GM19467 (cell line): ENCODE results near the gene POLR3A.
"Not testable (repeated sequence)": the region's sequence is repeated elsewhere in the genome, so short reads cannot be mapped to it uniquely, and the experiment has no call there.

Experiments used
- ATAC-seq: cut with Tn5 transposase; IDR thresholded peaks from one replicate; pipeline ENCODE4 v1.9.1; 2021; ENCODE audit warnings: mild to moderate bottlenecking, moderate library complexity; ENCODE audit not compliant: unreplicated experiment

Gene POLR3A

DNA sequence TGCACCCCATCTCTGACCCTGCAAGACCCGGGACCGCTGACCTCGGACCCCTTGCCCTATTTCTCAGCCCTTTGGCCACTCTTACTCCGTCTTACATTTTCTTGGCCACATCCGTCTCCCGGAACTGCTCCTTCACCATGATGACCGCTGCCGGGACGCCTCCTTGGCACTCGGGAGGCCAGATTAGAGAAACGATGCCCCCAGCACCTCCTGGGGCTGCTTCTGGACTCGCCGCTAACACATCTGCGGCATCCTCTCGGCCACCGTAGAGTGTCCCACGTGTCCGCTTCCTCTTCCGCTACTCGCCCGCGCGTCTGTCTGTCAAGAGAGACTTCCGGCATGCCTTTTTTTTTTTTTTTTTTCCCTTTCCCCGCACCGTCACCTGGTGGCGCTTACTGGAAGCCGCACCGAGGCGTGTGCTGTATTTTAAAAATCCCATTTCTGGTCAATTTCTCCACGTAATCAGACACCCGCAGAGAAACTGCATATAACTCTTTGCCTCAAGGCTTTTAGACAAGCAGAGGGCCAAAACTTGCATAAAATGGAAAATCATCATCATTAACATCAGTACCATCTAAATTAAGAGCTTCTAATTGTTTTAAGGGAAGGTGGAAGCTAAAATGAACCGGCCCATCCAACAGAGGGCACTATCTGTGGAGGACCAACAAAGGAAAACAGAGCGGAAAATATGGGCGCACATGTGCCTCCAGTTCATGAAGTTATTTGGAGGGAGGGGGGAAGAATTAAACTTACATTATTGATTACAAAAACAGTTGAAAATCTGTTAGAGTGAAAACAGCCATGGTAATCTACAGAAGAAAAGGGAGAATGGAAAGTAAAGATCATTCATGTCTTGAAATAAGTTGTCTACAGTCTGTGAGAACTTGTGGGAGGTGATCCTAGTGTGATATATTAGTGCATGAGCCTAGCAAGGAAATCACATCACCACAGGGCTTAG, at the start of gene POLR3A:
POLR3A (minus strand) TSS at position 247 of the 958 bp plus-strand sequence; CDS start at position 139, 108 bp downstream.
- ATAC-seq = peak; percentile 47

DNA sequence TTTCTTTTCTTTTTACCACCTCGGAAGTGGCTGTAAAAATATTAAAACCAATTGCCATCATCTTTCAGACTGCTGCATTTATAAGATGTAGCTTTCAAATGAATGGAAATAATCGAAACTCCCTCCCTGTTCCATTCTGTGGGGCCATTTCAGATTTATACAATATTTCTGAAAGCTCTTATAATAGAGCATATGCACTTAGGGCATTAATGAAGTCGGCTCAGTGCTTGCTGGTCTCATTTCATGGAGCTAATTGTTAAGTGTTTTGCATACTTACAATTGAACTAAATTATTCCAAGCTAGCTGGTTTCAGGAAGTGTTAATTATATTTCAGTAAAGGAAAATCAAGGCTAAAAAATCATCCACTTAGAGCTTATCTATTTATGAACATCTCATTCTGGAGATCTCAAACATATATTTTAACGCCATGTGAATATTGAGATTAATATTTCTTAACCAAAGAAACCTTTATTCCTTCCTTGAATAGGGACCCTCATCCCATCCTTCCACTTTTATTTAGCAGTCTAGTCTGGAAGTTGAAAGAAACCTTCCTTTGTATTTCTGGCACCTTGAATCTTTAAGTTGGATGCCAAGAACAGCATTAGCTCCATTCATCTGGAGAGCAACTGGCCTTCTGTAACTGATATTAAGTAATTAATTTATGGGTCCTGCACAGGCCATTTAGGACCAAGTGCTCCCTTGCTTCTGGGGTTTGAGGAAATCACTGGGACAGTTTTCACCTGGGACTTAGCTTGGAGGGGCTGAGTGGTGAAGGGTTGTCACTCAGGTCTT, 49.4 kb upstream of the POLR3A start:
- ATAC-seq = no peak

DNA sequence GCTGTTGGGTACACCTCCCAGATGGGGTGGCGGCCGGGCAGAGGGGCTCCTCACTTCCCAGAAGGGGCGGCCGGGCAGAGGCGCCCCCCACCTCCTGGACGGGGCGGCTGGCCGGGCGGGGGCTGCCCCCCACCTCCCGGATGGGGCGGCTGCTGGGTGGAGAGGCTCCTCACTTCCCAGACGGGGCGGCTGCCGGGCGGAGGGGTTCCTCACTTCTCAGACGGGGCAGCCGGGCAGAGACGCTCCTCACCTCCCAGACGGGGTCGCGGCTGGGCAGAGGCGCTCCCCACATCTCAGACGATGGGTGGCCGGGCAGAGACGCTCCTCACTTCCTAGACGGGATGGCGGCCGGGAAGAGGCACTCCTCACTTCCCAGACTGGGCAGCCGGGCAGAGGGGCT, 46.5 kb upstream of the POLR3A start:
- not testable (repeated sequence) for ATAC-seq

DNA sequence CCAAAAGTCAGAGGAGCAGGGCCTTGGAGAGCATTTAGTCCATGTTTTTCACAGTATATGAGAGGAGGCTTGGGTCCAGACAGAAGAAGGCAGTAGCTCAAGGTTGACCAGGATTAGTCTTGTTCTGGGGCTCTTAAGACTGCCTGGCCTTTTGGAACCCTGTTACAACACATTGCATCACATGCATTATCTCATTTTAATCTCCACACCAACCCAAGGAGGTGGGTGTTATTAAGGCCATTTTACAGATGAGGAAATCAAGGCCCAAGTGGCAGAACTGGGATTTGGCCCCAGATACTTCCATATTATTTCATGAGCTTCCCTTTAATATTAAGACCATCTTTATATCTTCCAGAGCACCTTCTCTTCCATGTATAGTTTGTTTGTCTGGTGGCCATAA, 43.2 kb upstream of the POLR3A start:
- ATAC-seq = no peak

GRCh38 chr10:78071857-78072179, 42.5 kb upstream of the POLR3A start:
- no peak for ATAC-seq

GRCh38 chr10:78071140-78071856, 42.0 kb upstream of the POLR3A start:
- ATAC-seq = no peak

- no peak for ATAC-seq
Measured at GRCh38 chr10:78070726-78071125, 41.4 kb upstream of the POLR3A start.

DNA sequence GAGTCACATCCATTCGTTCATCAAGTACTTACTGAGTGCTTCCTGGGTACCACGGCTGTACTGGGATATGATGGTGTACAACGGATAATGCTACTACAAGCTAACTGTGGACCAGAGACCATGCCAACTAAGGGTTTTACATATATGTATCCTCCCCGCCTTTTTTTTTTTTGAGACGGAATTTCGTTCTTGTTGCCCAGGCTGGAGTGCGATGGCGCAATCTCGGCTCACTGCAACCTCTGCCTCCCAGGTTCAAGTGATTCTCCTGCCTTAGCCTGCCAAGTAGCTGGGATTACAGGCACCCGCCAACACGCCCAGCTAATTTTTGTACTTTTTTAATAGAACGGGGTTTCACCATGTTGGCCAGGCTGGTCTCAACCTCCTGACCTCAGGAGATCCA, 40.7 kb upstream of the POLR3A start:
- ATAC-seq = not testable (repeated sequence)

DNA sequence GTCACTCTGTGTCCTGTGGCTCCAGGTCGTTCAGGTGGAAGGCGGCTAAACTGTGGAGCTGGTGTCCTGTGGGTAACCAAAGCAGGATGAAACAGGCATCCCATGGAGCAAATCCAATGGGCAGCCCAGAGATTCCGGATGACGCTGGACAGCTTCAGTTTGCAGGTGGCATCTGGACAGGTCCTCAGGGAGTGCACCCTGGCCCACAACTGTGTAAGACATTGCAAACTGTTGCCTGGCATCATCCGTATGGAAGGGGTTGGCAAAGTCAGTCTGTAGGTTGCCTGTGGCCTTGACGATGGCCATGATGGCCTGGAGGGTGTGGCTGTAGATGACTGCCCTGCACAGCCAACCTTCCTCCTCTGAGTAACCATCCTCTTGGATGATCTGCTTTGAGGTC, 39.8 kb upstream of the POLR3A start:
- no peak for ATAC-seq

GRCh38 chr10:78066728-78067430, 37.6 kb upstream of the POLR3A start:
- ATAC-seq = no peak

DNA sequence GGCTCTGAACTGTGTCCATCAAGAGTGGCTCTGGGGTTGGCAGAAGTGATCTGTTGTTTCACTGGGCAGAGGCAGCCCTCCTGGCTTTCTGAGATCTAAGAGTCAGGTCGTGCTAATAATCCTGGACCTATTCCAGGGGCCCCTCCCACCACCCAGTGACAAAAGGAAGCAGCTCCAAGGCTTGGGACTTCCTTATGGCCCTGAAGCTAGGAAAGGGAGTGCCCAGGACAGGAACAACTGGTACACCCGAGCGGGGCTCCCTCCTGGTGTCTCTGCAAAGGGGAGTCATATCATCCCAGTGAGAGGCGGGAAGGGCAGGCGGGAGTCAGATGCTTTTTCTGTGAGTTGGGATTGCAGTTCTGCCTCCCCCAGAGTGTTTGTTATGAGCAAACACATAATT, 36.7 kb upstream of the POLR3A start:
- ATAC-seq = no peak

DNA sequence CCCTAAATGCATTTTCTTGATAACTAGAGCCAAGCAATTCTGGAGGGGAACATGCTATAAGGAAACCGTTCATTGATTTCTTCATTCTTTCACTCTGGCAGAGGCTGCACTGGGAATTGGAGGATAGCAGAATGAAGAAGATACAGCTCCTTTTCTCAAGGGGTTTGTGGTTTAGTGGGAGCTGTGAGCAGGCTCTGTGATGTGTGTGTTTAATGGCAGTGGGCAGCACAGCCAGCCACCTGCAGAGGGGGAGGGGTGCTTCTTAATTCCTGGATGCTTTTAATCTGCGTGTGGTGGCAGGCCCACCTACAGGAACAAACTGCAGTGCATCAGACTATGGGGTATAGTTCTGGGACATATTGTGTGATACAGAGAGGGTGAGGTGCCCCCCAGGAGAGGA, 36.3 kb upstream of the POLR3A start:
- no peak for ATAC-seq

- ATAC-seq = not testable (repeated sequence)
Measured at GRCh38 chr10:78064919-78065318, 35.6 kb upstream of the POLR3A start.

DNA sequence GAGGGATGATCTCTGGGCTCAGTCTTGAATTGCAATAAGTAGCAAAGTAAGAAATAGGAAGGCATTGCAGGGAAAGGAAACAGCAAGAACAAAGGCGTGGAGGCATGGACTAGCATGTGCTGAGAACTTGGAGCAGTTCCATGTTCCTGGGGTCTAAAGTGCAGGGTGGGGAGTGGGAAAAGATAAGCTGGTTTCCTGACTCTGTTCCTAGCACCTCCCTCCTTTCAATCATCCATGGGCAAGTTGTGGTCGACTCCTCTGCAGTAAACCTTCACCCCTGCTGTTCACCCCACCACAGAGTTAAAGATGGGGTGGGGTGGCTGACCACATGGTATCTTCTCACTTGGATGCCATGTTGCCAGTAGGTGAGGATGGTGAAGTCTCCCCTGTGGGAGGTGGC, 33.9 kb upstream of the POLR3A start:
- ATAC-seq = no peak

GRCh38 chr10:78062296-78062695, 33.0 kb upstream of the POLR3A start:
- no peak for ATAC-seq

GRCh38 chr10:78059906-78060702, 30.8 kb upstream of the POLR3A start:
- no peak for ATAC-seq

DNA sequence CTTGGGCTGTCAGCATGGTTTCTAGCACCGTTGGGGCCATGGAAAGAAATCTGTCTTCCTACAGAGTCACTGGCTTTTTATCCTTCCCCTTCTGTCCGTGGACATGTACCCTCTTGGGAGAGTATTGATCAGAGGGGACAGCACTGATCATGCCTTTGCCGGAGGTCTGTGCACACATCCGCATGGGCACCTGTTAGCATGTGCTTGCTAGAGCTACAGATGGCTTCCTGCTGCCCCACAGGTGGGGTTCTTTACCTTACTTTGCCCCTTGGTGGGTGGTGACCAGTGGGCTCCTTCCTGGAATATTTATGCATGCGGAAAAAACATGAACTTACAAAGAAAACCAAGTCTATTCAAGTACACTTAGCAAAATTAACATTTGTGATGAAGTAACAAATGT, 29.2 kb upstream of the POLR3A start:
- no peak for ATAC-seq

- no peak for ATAC-seq
Measured at GRCh38 chr10:78053211-78053868, 24.0 kb upstream of the POLR3A start.

DNA sequence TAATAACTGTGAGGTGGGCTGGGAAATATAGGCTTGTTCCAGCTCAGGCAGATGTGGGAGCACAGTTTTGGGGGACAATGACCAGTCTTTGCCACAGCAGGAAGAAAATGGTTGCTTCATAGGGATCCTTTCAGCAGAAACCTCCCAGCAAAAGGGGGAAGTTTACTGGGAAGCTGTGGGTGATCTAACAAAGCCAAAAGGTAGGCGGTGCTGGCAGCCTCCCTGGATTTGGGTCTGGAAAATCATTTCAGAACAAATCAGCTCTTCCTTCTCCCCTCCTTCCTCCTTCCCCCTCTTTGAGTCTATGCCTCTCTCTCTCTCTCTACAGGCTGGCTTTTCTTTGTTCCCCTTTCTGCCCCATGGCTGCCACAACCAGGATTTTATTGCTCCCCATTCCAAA, 20.5 kb upstream of the POLR3A start:
- ATAC-seq = no peak
